ENCODE measurements around the gene EFCC1.

DNA sequence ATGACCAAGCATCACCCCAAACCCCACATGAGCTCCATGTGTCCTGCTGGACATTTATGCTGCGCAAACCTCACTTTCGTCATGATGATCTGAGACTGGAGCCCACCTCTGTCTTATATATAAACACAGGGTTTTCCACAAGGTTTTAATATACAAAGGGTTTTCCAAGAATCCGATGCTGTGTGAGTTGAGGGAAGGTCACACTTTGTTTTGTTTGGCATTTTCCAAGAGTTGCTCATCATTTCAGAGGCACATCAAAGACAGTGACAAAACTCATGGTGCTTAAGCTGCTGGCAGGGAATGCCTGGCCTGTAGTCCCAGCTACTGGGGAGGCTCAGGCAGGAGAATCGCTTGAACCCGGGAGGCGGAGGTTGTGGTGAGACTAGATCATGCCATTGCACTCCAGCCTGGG lies 20.0 kb downstream of the EFCC1 start:
- no peak for TF ChIP-seq POLR2A (IDR thresholded peaks at IDR 0.05)
- TF ChIP-seq, protein P1, sequence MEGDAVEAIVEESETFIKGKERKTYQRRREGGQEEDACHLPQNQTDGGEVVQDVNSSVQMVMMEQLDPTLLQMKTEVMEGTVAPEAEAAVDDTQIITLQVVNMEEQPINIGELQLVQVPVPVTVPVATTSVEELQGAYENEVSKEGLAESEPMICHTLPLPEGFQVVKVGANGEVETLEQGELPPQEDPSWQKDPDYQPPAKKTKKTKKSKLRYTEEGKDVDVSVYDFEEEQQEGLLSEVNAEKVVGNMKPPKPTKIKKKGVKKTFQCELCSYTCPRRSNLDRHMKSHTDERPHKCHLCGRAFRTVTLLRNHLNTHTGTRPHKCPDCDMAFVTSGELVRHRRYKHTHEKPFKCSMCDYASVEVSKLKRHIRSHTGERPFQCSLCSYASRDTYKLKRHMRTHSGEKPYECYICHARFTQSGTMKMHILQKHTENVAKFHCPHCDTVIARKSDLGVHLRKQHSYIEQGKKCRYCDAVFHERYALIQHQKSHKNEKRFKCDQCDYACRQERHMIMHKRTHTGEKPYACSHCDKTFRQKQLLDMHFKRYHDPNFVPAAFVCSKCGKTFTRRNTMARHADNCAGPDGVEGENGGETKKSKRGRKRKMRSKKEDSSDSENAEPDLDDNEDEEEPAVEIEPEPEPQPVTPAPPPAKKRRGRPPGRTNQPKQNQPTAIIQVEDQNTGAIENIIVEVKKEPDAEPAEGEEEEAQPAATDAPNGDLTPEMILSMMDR (IDR thresholded peaks at IDR 0.05): no peak
